Glutamatergic neuron (in vitro differentiated cells): ENCODE measurements around the gene THSD7B. TPM values are rescaled to one million over a fixed set of nuclear protein-coding genes. Genes with fewer than 3 reads are reported as not detected.
"Not testable (repeated sequence)": the region's sequence is repeated elsewhere in the genome, so short reads cannot be mapped to it uniquely, and the experiment has no call there.

Source experiments
- DNase-seq: peaks from one replicate; pipeline ENCODE4 v3.0.0; 2022
- H3K27ac Mint-ChIP-seq: one replicate; pipeline ENCODE4 v1.8.0; 2020; ENCODE audit warnings: mild to moderate bottlenecking, mixed read lengths, inconsistent platforms; ENCODE audit not compliant: unreplicated experiment
- H3K27me3 Mint-ChIP-seq: one replicate; pipeline ENCODE4 v1.8.0; 2020; ENCODE audit warnings: mild to moderate bottlenecking, moderate library complexity, mixed read lengths, inconsistent platforms; ENCODE audit not compliant: unreplicated experiment
- H3K36me3 Mint-ChIP-seq: one replicate; pipeline ENCODE4 v1.8.0; 2020; ENCODE audit warnings: mild to moderate bottlenecking, mixed read lengths, inconsistent platforms; ENCODE audit not compliant: unreplicated experiment
- H3K4me1 Mint-ChIP-seq: one replicate; pipeline ENCODE4 v1.8.0; 2020; ENCODE audit warnings: mild to moderate bottlenecking, low read depth, mixed read lengths, inconsistent platforms; ENCODE audit not compliant: unreplicated experiment
- H3K4me3 Mint-ChIP-seq: one replicate; pipeline ENCODE4 v1.8.0; 2020; ENCODE audit warnings: mild to moderate bottlenecking, mixed read lengths, inconsistent platforms; ENCODE audit not compliant: unreplicated experiment
- H3K9me3 Mint-ChIP-seq: one replicate; pipeline ENCODE4 v1.8.0; 2020; ENCODE audit warnings: mild to moderate bottlenecking, moderate library complexity, mixed read lengths, inconsistent platforms; ENCODE audit not compliant: unreplicated experiment
- CTCF ChIP-seq: fragments of 200-600 bp; sonication (generic); IDR thresholded peaks from one replicate; pipeline ENCODE4 v1.5.0; 2021; ENCODE audit not compliant: partially characterized antibody, unreplicated experiment
- total RNA-seq: library from RNA; stranded (reverse); fragmentation: NEBNext Ultra II Directional; extraction: Animal tissue kit (Norgen Biotek cat#: 25700); gene quantifications from one replicate; pipeline ENCODE4 v1.2.1, GENCODE V29; 2021; ENCODE audit not compliant: unreplicated experiment

The THSD7B gene
- total RNA-seq, 1 donor from 2014 or later = 182 TPM

- peaks cover 4% of the 10 kb centered on the region for H3K4me1 Mint-ChIP-seq
- H3K4me3 Mint-ChIP-seq = no peak overlapping the region
- DNase-seq = no peak
- H3K9me3 Mint-ChIP-seq = peaks cover 1% of the 10 kb centered on the region
- no peak for TF ChIP-seq CTCF
- H3K36me3 Mint-ChIP-seq = peaks cover 7% of the 10 kb centered on the region
- H3K27me3 Mint-ChIP-seq = peaks cover 2% of the 10 kb centered on the region
- H3K27ac Mint-ChIP-seq = no peak overlapping the region
Observed at GRCh38 chr2:136966485-136966884, 201.1 kb downstream of the THSD7B start.

- H3K27me3 Mint-ChIP-seq = peaks cover 7% of the 10 kb centered on the region
- no peaks in the 10 kb centered on the region for H3K4me1 Mint-ChIP-seq
- no peak overlapping the region for H3K4me3 Mint-ChIP-seq
Observed at GRCh38 chr2:136980303-136980702, 215.0 kb downstream of the THSD7B start.

GRCh38 chr2:136981689-136982088 is 216.3 kb downstream of the THSD7B start:
- DNase-seq, H3K9me3 Mint-ChIP-seq, H3K27ac Mint-ChIP-seq, H3K4me3 Mint-ChIP-seq, H3K27me3 Mint-ChIP-seq, H3K4me1 Mint-ChIP-seq, H3K36me3 Mint-ChIP-seq: not testable (repeated sequence)

More at GRCh38 chr2:136980303-136980702, 215.0 kb downstream of the THSD7B start:
- no peak overlapping the region for H3K27ac Mint-ChIP-seq
- peaks cover 4% of the 10 kb centered on the region for H3K9me3 Mint-ChIP-seq
- peaks cover 17% of the 10 kb centered on the region for H3K36me3 Mint-ChIP-seq
- no peak for DNase-seq
- no peak for TF ChIP-seq CTCF

- H3K36me3 Mint-ChIP-seq = peaks cover 20% of the 10 kb centered on the region
- H3K27me3 Mint-ChIP-seq = peaks cover 5% of the 10 kb centered on the region
- no peak overlapping the region for H3K27ac Mint-ChIP-seq
- peaks cover 3% of the 10 kb centered on the region for H3K4me1 Mint-ChIP-seq
- peaks cover 8% of the 10 kb centered on the region for H3K9me3 Mint-ChIP-seq
- TF ChIP-seq CTCF = no peak
- no peak overlapping the region for H3K4me3 Mint-ChIP-seq
- DNase-seq = no peak
Observed at GRCh38 chr2:136985044-136985443, 219.7 kb downstream of the THSD7B start.

- H3K4me3 Mint-ChIP-seq = no peak overlapping the region
- H3K27me3 Mint-ChIP-seq = peaks cover 2% of the 10 kb centered on the region
- H3K27ac Mint-ChIP-seq = no peak overlapping the region
- H3K36me3 Mint-ChIP-seq = peaks cover 24% of the 10 kb centered on the region
- TF ChIP-seq CTCF = no peak
- H3K4me1 Mint-ChIP-seq = peaks cover 6% of the 10 kb centered on the region
- peaks cover 12% of the 10 kb centered on the region for H3K9me3 Mint-ChIP-seq
- DNase-seq = no peak
Observed at GRCh38 chr2:136986605-136987221, 221.4 kb downstream of the THSD7B start.
